22Rv1 (cell line): ENCODE measurements around the gene GASK1A.

Experiments used
- ZFX ChIP-seq: fragments of 450-650 bp; IDR thresholded peaks from 2 replicates; pipeline ENCODE4 v1.6.1; 2017; ENCODE audit warnings: antibody characterized with exemption, borderline replicate concordance
- TF ChIP-seq, protein P1 (sequence below): fragments of 450-650 bp; IDR thresholded peaks from 2 replicates; pipeline ENCODE4 v1.5.1; 2017; ENCODE audit warnings: mild to moderate bottlenecking

- TF ChIP-seq, protein P1, sequence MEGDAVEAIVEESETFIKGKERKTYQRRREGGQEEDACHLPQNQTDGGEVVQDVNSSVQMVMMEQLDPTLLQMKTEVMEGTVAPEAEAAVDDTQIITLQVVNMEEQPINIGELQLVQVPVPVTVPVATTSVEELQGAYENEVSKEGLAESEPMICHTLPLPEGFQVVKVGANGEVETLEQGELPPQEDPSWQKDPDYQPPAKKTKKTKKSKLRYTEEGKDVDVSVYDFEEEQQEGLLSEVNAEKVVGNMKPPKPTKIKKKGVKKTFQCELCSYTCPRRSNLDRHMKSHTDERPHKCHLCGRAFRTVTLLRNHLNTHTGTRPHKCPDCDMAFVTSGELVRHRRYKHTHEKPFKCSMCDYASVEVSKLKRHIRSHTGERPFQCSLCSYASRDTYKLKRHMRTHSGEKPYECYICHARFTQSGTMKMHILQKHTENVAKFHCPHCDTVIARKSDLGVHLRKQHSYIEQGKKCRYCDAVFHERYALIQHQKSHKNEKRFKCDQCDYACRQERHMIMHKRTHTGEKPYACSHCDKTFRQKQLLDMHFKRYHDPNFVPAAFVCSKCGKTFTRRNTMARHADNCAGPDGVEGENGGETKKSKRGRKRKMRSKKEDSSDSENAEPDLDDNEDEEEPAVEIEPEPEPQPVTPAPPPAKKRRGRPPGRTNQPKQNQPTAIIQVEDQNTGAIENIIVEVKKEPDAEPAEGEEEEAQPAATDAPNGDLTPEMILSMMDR = no peak
- no peak for TF ChIP-seq ZFX
Measured at GRCh38 chr3:42980909-42981308, 1.8 kb downstream of the GASK1A start.
